ENCODE data around the gene MAB21L2.

MAB21L2 gene

DNA sequence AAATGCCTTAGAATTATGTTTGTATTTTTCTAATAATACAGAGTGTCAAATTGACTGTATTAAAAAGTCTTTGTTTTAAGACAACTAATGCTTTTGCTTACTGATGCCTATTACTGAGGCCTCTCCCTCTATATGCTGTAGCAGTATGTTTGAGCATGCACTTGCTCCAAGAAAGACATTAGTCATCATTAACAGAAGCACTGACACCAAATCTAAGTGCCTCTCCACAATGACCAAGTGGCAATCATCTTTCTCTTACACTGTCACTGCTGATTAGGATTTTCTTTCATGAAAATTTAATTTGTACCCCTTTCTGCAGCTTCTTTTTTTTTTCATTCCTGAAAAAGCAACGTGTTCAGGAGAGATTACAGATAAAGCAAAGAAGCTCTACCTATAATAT lies 11.1 kb upstream of the MAB21L2 start:
- Histone ChIP-seq H2AFZ (ENCODE audit: low read depth, low read length, severe bottlenecking) (no peak overlapping the region), H3K9ac (ENCODE audit: low read length) (no peak overlapping the region), H3K4me2 (ENCODE audit: low read depth, low read length, poor library complexity, severe bottlenecking) (no peak overlapping the region), H3K9me2 (replicated peaks; ENCODE audit: insufficient read depth, low read length) (no peaks in the 10 kb centered on the region), H3K27me3 (ENCODE audit: low read length) (no peaks in the 10 kb centered on the region), H3F3A (ENCODE audit: insufficient read depth) (no peaks in the 10 kb centered on the region), H3K36me3 (ENCODE audit: low read length) (no peaks in the 10 kb centered on the region), H3K27ac (ENCODE audit: low read depth, low read length) (no peak overlapping the region), H3K9me3 (ENCODE audit: insufficient read depth, low read length) (no peaks in the 10 kb centered on the region), H4K20me1 (ENCODE audit: low read depth, low read length) (no peaks in the 10 kb centered on the region), H3K4me3 (ENCODE audit: insufficient read depth, low read length, poor library complexity, severe bottlenecking) (no peak overlapping the region), H3K79me2 (ENCODE audit: insufficient read depth, low read length) (no peaks in the 10 kb centered on the region)
- TF ChIP-seq EZH2phosphoT487 (conservative IDR thresholded peaks at IDR 0.05; ENCODE audit: low read length), result no peak

DNA sequence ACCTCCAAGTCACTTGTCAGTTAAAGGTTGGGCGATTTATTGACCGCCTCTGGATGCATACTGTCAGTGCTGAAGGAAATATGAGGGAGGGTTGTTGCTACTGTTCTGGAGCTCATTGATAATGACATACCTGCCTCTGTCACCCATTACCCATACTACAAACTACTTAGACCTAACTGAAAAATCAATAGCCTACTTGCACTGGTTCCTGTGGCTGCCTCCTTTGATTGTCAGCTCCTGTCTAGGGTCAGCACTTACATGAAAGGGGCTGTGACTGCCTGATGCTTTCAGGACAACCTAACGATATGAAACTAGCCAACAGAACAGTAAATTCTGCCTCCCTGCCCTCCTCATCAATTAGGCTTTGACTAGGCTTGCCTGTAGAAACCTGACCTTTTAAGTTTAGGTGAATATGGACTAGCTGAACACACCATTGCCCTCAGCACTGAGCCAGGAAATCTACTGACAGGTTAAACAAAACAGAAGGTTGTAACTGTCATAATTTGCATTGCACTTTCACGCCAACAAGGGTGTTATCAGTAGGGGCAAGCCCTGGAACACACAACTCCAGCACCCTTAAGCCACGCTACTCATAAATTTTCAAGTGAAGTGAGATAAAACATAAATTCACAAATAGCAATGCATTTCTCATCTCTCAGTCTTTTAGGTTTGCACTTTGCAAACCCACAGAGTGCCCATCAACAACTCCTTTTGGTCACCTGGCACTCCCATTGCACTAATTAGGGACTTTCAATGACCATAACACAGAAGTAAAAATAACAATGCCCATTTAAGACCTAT lies 9.0 kb upstream of the MAB21L2 start:
- no peaks in the 10 kb centered on the region for H4K20me1 ChIP-seq (ENCODE audit: low read depth, low read length)
- no peaks in the 10 kb centered on the region for H3F3A ChIP-seq (ENCODE audit: insufficient read depth)
- no peak overlapping the region for H3K27ac ChIP-seq (ENCODE audit: low read depth, low read length)
- H3K79me2 ChIP-seq (ENCODE audit: insufficient read depth, low read length), result no peaks in the 10 kb centered on the region
- no peak overlapping the region for H3K9ac ChIP-seq (ENCODE audit: low read length)
- no peak overlapping the region for H2AFZ ChIP-seq (ENCODE audit: low read depth, low read length, severe bottlenecking)
- TF ChIP-seq EZH2phosphoT487 (conservative IDR thresholded peaks at IDR 0.05; ENCODE audit: low read length), result no peak
- no peak for TF ChIP-seq CTCF (IDR thresholded peaks at IDR 0.05; ENCODE audit: insufficient read depth, low read length, poor library complexity, severe bottlenecking)
- no peaks in the 10 kb centered on the region for H3K9me2 ChIP-seq (replicated peaks; ENCODE audit: insufficient read depth, low read length)
- no peaks in the 10 kb centered on the region for H3K27me3 ChIP-seq (ENCODE audit: low read length)
- no peaks in the 10 kb centered on the region for H3K9me3 ChIP-seq (ENCODE audit: insufficient read depth, low read length)
- no peak overlapping the region for H3K4me3 ChIP-seq (ENCODE audit: insufficient read depth, low read length, poor library complexity, severe bottlenecking)
- H3K36me3 ChIP-seq (ENCODE audit: low read length), result no peaks in the 10 kb centered on the region
- no peak overlapping the region for H3K4me2 ChIP-seq (ENCODE audit: low read depth, low read length, poor library complexity, severe bottlenecking)

GRCh38 chr4:150573534-150573933 lies 8.4 kb upstream of the MAB21L2 start:
- TF ChIP-seq EZH2phosphoT487 (conservative IDR thresholded peaks at IDR 0.05; ENCODE audit: low read length) (no peak), CTCF (IDR thresholded peaks at IDR 0.05; ENCODE audit: insufficient read depth, low read length, poor library complexity, severe bottlenecking) (no peak)
- no peak overlapping the region for H3K4me3 ChIP-seq (ENCODE audit: insufficient read depth, low read length, poor library complexity, severe bottlenecking)
- no peaks in the 10 kb centered on the region for H3K9me3 ChIP-seq (ENCODE audit: insufficient read depth, low read length)
- H4K20me1 ChIP-seq (ENCODE audit: low read depth, low read length), result no peaks in the 10 kb centered on the region
- no peaks in the 10 kb centered on the region for H3K27me3 ChIP-seq (ENCODE audit: low read length)
- no peak overlapping the region for H3K4me2 ChIP-seq (ENCODE audit: low read depth, low read length, poor library complexity, severe bottlenecking)
- no peak overlapping the region for H3K27ac ChIP-seq (ENCODE audit: low read depth, low read length)
- H3K9me2 ChIP-seq (replicated peaks; ENCODE audit: insufficient read depth, low read length), result no peaks in the 10 kb centered on the region
- H3K79me2 ChIP-seq (ENCODE audit: insufficient read depth, low read length), result no peaks in the 10 kb centered on the region
- no peaks in the 10 kb centered on the region for H3K36me3 ChIP-seq (ENCODE audit: low read length)
- H3K9ac ChIP-seq (ENCODE audit: low read length), result no peak overlapping the region
- no peak overlapping the region for H2AFZ ChIP-seq (ENCODE audit: low read depth, low read length, severe bottlenecking)
- no peaks in the 10 kb centered on the region for H3F3A ChIP-seq (ENCODE audit: insufficient read depth)

- H3K79me2 ChIP-seq (ENCODE audit: insufficient read depth, low read length), result no peaks in the 10 kb centered on the region
- H4K20me1 ChIP-seq (ENCODE audit: low read depth, low read length), result no peaks in the 10 kb centered on the region
- H3K4me2 ChIP-seq (ENCODE audit: low read depth, low read length, poor library complexity, severe bottlenecking), result no peak overlapping the region
- no peak overlapping the region for H2AFZ ChIP-seq (ENCODE audit: low read depth, low read length, severe bottlenecking)
- H3K9ac ChIP-seq (ENCODE audit: low read length), result no peak overlapping the region
- no peak for TF ChIP-seq EZH2phosphoT487 (conservative IDR thresholded peaks at IDR 0.05; ENCODE audit: low read length)
- no peak for TF ChIP-seq CTCF (IDR thresholded peaks at IDR 0.05; ENCODE audit: insufficient read depth, low read length, poor library complexity, severe bottlenecking)
- H3K27me3 ChIP-seq (ENCODE audit: low read length), result no peaks in the 10 kb centered on the region
- H3K36me3 ChIP-seq (ENCODE audit: low read length), result no peaks in the 10 kb centered on the region
- no peaks in the 10 kb centered on the region for H3F3A ChIP-seq (ENCODE audit: insufficient read depth)
- no peak overlapping the region for H3K4me3 ChIP-seq (ENCODE audit: insufficient read depth, low read length, poor library complexity, severe bottlenecking)
- no peaks in the 10 kb centered on the region for H3K9me2 ChIP-seq (replicated peaks; ENCODE audit: insufficient read depth, low read length)
- no peaks in the 10 kb centered on the region for H3K9me3 ChIP-seq (ENCODE audit: insufficient read depth, low read length)
- H3K27ac ChIP-seq (ENCODE audit: low read depth, low read length), result no peak overlapping the region
Observed at GRCh38 chr4:150574678-150575077, 7.3 kb upstream of the MAB21L2 start.
